Dermis microvascular lymphatic vessel endothelial cell (primary cell): Measurements from ENCODE around the gene KCNJ1. TPM values are rescaled to one million over a fixed set of nuclear protein-coding genes. Genes with fewer than 3 reads are reported as not detected.

Source experiments
- DNase-seq, 2 donors: peaks; one replicate each; pipeline versions ENCODE4 v3.0.0 to v3.0.0-alpha.2; 2010; ENCODE audit warnings: low read depth in 2 of 2
- total RNA-seq: library from RNA; depleted of rRNA; stranded (reverse); fragments of >200 nt; gene quantifications from 2 replicates; pipeline ENCODE4 v1.2.1, GENCODE V29; 2014

The KCNJ1 gene
- total RNA-seq, 1 donor from 2014 or later, result under 0.01 TPM

DNA sequence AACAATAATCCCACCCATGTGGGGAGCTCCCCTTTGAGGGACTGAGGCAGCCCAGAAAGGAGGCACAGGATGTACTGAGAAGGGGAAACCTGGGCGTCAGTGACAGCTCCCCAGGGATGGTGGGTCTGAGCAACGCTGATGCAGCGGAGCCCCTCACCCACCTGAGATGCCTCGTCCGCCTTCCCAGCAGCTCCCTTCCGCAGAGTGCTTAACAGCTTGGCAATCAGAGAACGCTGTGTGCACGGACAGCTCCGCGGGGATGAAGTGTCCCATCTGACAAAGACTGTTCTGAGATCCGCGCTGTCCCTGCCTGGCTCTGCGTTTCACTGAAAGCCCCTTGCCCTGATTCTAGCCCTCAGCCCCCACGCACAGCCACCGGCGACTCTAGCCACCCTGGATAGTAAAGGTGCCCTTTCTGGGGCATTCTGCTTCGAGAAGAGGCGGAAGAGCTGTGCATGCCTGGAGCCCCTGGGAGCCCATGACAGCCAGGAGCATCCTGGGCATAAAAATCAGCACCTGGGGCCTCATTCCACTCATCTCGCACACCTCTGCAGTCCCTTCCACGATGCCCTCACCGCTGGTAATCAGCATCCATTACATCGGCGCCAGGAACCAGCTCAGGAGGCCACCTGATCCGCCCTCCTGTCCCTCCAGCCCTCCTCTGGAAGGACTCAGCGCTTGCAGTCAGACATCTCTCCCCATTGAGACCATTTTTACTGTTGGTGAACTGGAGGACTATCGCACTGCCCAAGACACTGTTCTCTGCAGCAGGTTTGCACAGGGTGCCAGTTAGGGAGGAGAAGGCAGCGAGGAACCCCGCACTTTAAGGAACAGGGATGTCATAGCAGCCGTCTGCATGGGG lies 34.8 kb upstream of the KCNJ1 start:
- DNase-seq, result no peak

DNA sequence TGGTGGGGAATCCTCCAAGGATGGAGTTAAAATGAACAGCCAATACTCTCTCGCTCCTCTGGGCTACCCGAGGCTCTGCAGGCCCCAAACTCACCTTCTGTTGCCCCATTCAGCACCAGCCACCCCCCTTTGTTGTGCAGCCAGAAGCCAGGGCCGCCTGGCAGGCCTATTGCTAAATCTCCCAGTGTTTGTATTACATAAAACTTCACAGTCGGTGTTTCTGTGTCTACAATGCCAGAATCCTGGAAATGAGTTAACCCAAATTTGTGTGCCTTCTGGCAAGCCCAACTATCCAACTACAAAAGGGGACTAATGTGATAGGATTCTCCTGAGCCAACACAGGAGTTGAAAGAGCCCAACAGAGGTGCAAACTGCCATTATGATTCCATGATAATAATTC lies 33.4 kb upstream of the KCNJ1 start:
- DNase-seq, result no peak

DNA sequence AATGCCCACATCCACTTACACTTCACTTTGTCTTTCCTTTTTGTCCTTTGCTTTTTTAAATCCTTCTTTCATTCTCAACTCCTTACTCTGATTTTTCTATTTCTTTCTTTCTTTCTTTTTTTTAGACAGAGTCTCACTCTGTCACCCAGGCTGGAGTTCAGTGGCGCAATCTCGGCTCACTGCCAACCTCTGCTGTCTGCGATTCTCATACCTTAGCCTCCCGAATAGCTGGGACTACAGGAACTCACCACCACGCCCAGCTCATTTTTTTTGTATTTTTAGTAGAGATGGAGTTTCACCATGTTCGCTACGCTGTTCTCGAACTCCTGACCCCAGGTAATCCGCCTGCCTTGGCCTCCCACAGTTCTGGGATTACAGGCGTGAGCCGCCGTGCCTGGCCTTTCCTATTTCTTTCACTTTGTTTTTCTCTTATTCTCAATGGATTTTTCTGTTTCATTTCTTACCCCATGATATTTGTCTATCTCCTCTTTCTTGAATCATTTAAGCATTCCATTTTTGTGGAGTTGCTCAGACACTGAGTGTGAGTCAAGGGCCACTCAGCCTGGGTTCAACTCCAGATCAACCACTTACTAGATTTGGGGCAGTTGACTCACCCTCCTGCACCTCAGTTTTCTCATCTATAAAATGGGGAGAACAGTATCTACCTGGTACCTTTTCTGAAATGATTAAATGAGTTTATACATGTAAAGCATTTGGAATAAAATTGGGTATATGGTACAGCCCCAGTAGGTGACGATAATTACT lies 31.7 kb upstream of the KCNJ1 start:
- no peak for DNase-seq

DNA sequence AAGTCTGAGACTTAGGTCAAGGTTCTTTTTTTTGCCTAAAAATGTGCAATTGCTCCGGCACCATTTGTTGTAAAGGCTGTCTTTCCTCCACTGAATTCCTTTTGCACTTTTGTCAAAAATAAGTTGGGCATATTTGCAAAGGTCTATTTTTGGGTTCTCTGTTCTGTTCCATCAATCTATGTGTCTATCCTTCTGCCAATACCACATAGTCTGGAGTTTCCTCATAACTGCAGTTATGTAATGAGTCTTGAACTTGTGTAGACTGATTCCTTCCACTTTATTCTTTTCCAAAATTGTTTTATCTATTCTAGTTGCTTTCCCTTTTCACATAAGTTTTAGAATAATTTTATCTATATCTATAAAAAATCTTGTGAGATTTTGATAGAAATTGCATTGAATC lies 30.7 kb upstream of the KCNJ1 start:
- no peak for DNase-seq

DNA sequence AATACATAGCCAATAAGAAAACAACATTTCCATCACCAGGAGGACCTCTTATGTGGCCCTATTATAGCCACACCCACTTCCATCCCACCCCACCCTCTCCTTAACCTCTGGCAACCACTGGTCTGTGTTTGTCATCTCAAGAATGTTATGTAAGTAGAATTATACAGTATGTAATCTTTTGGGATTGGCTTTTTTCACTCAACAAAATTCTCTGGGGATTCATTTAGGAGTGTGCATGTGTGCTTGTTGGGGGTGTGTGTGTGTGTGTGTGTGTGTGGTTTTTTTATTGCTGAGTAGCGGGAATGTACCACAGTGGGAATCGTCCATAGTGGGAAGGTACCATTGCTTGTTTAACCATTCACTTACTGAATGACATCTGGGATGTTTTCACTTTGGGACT lies 29.3 kb upstream of the KCNJ1 start:
- no peak for DNase-seq

DNA sequence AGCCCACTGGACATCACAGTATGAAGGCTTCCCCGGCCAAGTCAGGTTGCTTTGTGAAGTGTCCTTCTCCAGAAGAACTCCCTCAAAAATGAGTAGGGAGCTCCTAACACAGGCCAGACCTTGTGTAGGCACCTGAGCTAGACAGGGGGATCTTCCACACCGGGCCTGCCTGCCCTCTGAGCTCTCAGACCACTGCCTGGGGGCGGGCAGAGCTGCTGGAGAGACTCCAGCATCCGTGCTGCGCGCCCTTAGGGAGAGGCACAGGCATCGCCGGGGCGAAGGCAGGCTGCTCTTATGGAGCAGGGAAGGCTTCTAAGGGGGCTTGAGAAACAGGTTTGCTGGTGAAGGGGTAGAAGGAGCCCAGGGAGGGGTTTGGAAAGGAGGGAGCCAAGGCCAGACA lies 28.4 kb upstream of the KCNJ1 start:
- no peak for DNase-seq

DNA sequence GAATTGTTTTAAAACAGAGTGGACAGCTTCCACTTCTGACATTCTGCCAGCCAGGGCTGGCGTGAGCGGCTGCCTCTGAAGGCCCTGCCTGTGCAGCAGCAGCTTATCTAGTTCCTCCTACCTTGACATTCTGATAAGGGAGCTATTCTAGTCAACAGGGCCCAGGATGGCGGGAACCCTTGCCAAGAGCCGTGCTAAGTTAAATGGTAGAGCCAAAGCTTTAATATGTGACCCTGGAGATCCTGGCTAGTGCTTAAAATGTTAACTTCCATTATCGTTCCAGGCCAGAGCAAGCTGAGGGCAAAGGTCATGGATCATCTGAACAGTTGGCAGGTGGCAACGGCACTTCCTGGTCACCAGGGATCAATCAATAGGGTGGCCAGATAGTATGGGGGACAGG lies 27.6 kb upstream of the KCNJ1 start:
- no peak for DNase-seq

DNA sequence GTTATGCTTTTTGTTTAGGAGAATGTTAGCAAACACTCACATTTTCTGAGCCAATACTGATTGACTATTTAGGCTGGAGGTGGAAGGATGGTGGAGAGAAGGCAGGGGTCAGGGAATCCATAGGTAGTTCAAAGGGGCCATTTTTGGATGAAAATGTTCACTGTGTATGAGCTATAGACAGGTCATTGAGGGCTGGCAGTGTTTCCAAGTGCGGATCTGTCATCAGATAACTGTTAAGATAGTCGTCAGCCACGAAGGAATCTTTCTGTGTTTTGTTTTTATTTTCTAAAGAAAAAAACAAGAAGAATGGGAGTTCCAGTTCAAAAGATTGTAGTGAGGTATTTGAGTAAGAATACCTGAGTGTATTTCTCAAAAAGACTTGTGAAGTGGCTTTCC lies 27.2 kb upstream of the KCNJ1 start:
- no peak for DNase-seq

DNA sequence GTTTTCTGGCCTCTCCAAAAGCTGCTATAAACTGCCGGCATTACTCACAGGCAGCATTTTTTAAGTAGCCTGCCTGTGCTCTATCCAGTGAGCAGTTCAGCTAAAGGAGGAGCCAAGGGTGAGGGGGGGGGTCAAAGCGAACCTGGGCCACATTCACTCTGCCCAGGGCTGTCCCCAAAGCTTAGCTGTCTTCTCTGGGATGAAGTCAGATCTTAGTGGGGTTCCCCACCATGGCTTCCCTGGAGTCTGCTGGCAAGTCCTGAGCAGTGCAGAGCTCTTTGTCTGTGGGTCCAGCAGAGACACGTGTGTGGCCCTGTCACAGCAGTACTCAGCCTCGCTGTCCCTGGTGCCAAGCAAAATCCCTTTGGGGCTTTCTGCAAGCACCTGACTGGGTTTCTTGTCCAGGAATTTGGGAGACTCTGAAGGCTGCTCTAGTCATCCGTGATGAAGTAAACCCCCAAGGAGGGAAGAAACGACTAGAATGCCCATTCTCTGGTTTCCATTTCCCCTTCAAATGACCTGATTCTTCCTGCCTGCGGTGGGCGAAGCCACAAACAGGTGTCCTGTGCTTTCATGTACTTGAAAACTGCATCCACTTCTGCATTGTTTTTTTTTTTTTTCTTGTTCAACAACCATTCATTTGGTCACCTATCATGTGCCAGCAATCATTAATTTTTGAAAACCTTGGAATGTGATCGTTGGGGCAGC lies 26.6 kb upstream of the KCNJ1 start:
- no peak for DNase-seq

DNA sequence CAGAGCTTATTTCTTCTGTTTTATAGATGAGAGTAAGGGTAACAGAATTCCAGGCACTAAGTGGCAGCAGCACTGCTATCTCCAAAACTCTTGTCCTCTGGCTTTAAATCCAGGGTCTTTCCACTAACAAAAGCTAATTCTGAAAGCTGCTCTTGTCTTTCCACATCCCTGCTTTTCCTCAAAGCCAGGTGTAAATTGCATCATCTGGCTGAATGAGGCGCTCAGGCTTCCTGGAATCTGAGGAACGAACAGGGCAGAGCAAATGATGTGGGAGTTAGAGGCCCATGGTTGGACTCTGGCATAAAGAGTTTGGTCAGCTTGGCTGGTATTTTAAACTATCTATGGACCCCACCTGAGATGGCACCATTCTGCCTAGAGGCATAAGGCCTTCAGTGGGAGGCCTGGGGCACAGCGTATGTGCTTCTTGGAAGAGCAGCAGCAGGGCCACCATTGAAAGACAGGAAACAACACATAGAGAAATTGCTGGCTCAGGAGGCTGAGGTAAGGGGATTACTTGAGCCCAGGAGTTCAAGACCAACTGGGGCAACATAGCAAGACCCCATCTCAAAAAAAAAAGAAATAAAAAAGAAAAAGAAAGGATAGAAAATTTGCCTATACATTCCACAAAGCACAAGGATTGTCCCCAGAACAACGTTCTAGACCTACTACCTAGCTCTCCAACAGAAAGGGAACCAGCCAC lies 25.9 kb upstream of the KCNJ1 start:
- DNase-seq, result no peak

DNA sequence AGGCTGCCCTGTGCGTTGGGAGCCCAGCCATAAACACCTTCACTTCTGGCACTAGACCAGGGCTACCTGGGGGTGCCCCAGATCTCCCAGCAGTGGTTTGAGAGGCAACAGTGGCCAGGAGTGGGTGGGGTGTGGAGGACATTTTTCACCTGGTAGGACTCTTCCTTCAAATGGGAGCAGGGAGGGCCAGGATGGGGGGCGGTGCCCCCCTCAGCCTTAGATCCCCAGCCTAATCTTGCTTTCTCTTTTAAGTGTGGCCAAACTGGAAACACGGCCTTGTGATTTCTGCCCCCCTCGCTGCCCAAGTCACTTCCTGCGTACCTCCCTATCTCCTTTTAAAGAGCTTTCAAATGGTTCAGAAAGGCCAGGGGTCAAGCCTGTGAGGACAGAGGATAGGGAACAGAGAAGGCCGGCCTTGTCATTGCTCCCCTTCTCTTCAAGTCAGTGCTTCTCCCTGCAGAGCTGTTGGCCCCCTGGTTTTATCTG lies 24.9 kb upstream of the KCNJ1 start:
- DNase-seq, result no peak

DNA sequence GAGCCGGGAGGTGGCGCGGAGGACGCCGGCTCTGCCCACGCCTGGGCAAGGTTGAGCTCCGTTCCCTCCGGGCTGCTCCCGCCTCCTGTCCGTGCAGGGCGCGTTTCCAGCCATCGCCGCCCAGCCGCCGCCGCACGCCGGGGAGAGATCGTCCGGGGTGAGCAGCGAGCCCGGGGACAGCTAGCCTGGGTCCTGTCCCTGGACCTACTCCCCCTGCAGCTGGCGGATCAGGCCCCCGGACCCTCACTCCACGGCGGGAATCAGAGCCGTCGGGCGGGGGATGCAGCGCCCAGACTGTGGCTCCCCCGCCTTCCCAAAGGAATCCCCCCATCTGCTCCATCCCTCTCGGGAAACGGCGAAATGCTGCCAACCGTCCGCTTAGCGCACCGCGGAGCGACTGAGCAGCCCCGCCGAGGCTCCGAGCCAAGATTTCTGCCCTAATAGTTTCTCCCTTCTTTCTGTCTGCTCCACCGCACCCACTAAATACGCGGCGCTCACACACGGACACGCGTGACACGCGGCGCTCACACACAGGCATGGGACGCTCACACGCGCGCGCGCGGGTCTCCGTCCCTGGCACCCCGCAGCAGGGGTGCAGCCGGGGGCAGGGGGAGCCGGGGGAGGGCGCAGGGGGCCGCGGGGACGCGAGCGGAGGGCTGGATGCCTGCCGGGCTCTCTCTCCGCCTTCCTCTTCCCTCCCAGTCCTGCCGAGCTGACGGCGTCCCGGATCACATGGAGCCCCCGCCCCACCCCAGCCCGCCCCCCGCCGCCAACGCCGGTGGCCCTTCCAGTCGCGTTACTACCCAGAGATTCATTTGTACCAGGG lies 23.7 kb upstream of the KCNJ1 start, which contains the start of gene KCNJ5:
KCNJ5 (plus strand) TSS at position 814 of the 826 bp plus-strand sequence. CDS start 19,918 bp downstream, outside the sequence.
- DNase-seq, result peak in 1 of 2 donors; percentile 6

DNA sequence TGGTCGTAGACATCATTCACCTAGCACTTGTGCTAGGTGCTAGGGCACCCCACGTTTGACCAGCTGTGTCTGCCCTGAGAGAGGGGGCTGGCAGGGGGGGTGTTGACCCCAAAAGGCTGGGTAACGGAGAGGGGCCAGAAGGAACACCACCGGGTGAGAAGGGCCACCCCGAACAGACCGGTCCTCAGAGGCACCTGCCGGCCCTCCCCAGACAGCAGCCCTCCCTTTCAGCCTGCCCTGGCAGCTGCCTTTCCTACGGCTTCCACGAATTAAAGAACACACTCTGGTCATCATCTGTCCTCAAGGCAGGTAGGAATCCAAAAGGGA lies 23.1 kb upstream of the KCNJ1 start:
- no peak for DNase-seq

DNA sequence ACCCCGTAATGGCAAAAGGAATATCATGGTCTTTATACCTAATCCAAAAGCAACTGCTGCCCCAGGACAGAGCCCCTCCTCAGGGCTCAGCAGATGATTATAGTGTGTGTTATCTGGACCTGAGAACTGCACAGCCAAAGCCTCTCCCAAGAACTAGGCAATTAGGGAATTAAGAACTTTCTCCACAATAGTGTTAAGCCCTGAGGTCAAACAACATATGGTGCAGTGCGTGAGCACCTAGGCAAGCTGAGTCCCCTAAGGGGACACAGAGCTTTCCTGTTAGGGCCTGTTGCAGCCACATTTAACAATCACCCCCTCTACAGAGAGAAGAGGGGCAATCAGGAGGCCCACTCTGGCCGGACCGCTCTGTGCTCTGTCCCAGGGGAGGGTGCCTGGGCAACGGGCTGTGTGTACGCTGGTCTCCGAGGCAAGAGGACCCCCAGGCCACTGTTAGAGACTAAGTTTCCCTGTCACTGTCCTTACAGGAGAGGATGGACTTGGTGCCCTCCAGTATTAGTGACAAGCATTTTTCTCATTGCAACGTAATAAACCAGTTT lies 22.6 kb upstream of the KCNJ1 start:
- no peak for DNase-seq

DNA sequence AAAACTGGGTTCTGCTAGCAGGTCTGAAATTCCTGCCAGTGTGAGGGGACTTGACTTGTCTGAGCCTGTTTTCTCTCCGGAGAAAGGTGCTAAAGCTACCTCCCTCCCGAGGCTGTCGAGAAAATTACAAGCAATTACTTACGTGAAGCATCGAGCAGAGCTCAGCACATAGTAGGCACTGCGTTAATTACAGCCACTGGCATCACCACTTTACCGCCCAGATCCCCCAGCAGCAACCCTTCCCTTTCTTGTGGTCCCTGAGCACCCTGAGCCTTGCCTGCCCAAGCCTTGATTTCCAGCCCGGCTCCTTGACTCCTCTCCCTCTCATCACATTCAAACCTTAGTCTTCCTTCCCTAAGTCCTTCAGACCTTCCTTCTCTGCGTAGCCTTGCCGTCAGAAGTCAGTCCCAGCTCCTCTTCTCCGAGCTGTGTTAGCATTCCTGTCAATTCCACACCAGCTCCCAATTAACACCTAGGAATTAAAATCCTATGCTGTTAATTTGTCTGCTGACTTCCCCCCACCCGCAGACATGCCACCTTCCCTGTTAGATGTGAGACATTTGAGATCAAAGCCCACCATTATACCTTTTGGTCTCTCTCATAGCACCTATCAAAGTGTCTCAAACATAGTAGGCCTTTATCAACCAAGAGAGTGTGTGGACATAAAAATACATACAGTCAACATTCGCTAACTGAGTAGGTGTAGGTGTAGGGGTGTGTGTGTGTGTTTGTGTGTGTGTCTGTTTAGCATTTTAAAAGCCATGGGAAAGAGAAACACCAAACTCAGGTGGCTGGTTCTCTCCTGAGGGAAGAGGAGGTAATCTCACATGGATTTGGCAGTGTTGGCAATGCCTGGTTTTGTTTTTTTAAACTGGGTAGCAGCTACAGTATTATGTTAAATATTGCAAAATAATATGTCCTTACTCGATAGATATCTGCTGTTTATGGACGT lies 21.2 kb upstream of the KCNJ1 start:
- DNase-seq, result no peak

DNA sequence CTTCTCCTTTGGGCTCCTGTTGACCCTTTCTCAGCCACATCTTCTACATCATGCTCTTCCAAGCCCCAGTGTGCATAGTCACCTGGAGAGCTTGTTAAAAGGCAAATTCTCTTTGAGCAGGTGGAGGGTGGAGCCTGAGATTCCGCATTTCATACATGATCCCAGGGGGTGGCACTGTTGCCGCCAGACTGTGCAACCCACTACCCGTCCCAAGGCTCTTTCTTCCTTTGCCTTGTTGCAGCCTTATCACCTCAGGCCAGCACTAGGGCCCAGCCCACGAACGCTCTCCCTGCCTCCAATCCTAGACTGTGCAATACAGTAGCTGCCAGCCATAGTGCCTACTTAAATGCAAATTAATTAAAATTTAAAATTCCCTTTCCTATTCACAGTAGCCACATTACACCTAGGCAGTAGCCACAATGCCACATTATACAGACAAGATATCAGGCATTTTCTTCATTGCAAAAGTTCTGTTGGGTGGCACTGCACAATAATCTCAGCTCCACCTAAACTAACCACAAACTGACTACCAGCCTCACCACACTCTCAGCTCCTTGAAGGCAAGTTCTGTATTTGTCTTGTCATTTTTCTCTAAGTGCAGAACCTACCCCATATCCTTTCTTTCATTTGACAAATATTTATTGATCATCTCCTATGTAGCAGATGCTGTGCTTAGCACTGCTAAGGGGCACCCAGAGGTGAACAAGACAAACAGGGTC lies 19.5 kb upstream of the KCNJ1 start:
- DNase-seq, result peak in 1 of 2 donors; percentile 25

DNA sequence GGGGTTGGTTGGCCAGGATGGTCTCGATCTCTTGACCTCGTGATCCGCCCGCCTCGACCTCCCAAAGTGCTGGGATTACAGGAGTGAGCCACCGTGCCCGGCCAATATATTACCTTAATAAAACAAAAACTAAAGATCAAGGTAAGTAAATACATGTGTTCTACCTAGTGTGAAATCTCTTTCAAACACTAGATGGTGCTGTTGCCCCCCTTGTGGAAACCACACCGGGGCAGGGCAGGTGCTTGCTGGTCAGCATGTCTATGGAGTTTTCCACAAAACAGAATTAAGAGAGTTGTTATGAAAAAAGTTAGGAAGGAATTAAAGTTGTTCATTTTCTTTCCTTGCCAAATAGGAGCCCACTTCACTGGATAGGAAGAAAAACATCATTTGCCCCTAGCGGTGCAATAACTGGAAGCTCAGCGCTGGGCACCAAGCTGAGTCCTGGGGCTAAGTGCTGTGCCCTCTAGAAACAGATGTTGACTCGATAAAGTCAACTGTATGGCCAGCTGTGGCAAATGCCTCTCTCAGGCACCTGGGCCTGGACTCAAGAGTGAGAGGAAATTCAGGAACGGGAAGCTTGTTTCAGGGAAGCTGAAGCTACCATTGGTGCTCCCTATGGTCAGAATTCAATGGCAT lies 17.7 kb upstream of the KCNJ1 start:
- DNase-seq, result peak; percentile 61 to 71

DNA sequence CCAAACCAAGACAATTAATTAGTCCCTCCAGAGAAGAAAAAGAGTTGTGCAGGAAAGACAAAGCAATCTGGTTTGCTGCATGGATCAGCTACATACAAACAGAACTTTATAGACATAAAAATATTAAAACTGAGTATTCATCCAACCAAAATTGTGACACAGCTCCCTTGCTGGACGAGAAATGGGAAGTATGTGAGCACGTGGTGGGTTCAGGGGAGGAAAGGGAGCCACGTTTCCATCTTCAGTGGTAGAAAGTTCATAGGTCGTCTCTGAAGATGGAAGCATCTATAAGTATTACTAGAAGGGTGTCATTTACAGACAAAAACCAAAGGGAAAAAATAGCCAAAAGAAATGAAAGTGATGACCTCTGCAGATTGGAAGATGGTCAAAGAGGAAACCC lies 17.0 kb upstream of the KCNJ1 start:
- DNase-seq, result no peak
